ENCODE results near the gene AKAP11.

GRCh38 chr13:42333613-42334328 lies 61.8 kb downstream of the AKAP11 start:
- TF ChIP-seq POLR2A (IDR thresholded peaks at IDR 0.05; ENCODE audit: extremely low read depth, insufficient read length) = no peak
- TF ChIP-seq CTCF (IDR thresholded peaks at IDR 0.05; ENCODE audit: low read depth, low read length) = peak; percentile 29
- TF ChIP-seq, protein P1, sequence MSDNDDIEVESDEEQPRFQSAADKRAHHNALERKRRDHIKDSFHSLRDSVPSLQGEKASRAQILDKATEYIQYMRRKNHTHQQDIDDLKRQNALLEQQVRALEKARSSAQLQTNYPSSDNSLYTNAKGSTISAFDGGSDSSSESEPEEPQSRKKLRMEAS (IDR thresholded peaks at IDR 0.05; ENCODE audit: low read depth, low read length) = no peak
- TF ChIP-seq MYC (IDR thresholded peaks at IDR 0.05; ENCODE audit: low read depth, low read length) = no peak
